Activated T-cell treated with anti-CD3 and anti-CD28 coated beads, Interleukin-2, amount 50 U/mL, for 72 hours (primary cell): Measurements from ENCODE around the gene DAPL1. TPM values are rescaled to one million over a fixed set of nuclear protein-coding genes. Genes with fewer than 3 reads are reported as not detected.
"Not testable (repeated sequence)": the region's sequence is repeated elsewhere in the genome, so short reads cannot be mapped to it uniquely, and the experiment has no call there.

Experiments used
- ATAC-seq, 2 donors: fragments of 150-1000 bp; cut with Tn5 transposase; replicated peaks in 1 of 2; 2 replicates each; pipeline ENCODE4 v1.10.0; 2021; ENCODE audit warnings: moderate library complexity in 2 of 2, mild to moderate bottlenecking in 1 of 2
- DNase-seq, 2 donors: peaks; one replicate each; pipeline ENCODE4 v3.0.0; 2021 to 2022; ENCODE audit warnings: mixed read lengths in 1 of 2
- H3K27ac Mint-ChIP-seq: one replicate; pipeline ENCODE4 v1.8.0; 2022; ENCODE audit warnings: mild to moderate bottlenecking, moderate library complexity, mixed read lengths
- H3K27me3 Mint-ChIP-seq: one replicate; pipeline ENCODE4 v1.8.0; 2022; ENCODE audit warnings: low read depth, mixed read lengths
- H3K36me3 Mint-ChIP-seq, 2 donors: one replicate each; pipeline ENCODE4 v1.8.0; 2022; ENCODE audit warnings: mixed read lengths in 2 of 2, mild to moderate bottlenecking in 1 of 2; ENCODE audit not compliant: insufficient read depth in 2 of 2
- H3K4me1 Mint-ChIP-seq: one replicate; pipeline ENCODE4 v1.8.0; 2022; ENCODE audit warnings: low read depth, mixed read lengths
- H3K4me3 Mint-ChIP-seq, 2 donors: one replicate each; pipeline ENCODE4 v1.8.0; 2022; ENCODE audit warnings: mild to moderate bottlenecking in 2 of 2, mixed read lengths in 2 of 2, moderate library complexity in 2 of 2
- H3K9me3 Mint-ChIP-seq, 2 donors: one replicate each; pipeline ENCODE4 v1.8.0; 2022; ENCODE audit warnings: mixed read lengths in 2 of 2
- total RNA-seq, 2 donors: library from RNA; stranded (reverse); gene quantifications; one replicate each; pipeline ENCODE4 v1.2.3, GENCODE V29; 2022

The DAPL1 gene
- total RNA-seq, 2 donors from 2014 or later: not detected

- DNase-seq: no peak
- no peaks in the 10 kb centered on the region for H3K36me3 Mint-ChIP-seq
- no peak overlapping the region for H3K4me3 Mint-ChIP-seq
- ATAC-seq: no peak
- no peaks in the 10 kb centered on the region for H3K9me3 Mint-ChIP-seq
- no peak overlapping the region for H3K27ac Mint-ChIP-seq
- no peaks in the 10 kb centered on the region for H3K4me1 Mint-ChIP-seq
- no peaks in the 10 kb centered on the region for H3K27me3 Mint-ChIP-seq
Measured at GRCh38 chr2:158845444-158845843, 50.3 kb downstream of the DAPL1 start.

GRCh38 chr2:158845859-158846258 lies 50.7 kb downstream of the DAPL1 start:
- ATAC-seq (no peak), DNase-seq (no peak)
- Mint-ChIP-seq H3K27me3 (no peaks in the 10 kb centered on the region), H3K27ac (no peak overlapping the region), H3K4me3 (no peak overlapping the region), H3K4me1 (no peaks in the 10 kb centered on the region), H3K36me3 (no peaks in the 10 kb centered on the region), H3K9me3 (no peaks in the 10 kb centered on the region)

GRCh38 chr2:158847526-158847925 lies 52.4 kb downstream of the DAPL1 start:
- not testable (repeated sequence) for H3K27ac Mint-ChIP-seq, H3K27me3 Mint-ChIP-seq, H3K4me3 Mint-ChIP-seq, ATAC-seq, DNase-seq, H3K36me3 Mint-ChIP-seq, H3K9me3 Mint-ChIP-seq, H3K4me1 Mint-ChIP-seq

GRCh38 chr2:158848031-158848970 lies 53.2 kb downstream of the DAPL1 start:
- H3K27me3 Mint-ChIP-seq, ATAC-seq, H3K9me3 Mint-ChIP-seq, H3K4me3 Mint-ChIP-seq, H3K36me3 Mint-ChIP-seq, H3K27ac Mint-ChIP-seq, DNase-seq, H3K4me1 Mint-ChIP-seq: not testable (repeated sequence)

- not testable (repeated sequence) for H3K4me1 Mint-ChIP-seq, DNase-seq
Measured at GRCh38 chr2:158860179-158860578, 65.1 kb downstream of the DAPL1 start.

GRCh38 chr2:158861626-158862025 lies 66.5 kb downstream of the DAPL1 start:
- H3K9me3 Mint-ChIP-seq, H3K4me3 Mint-ChIP-seq, ATAC-seq, H3K27ac Mint-ChIP-seq, H3K36me3 Mint-ChIP-seq, H3K27me3 Mint-ChIP-seq, H3K4me1 Mint-ChIP-seq, DNase-seq: not testable (repeated sequence)

More at GRCh38 chr2:158860179-158860578, 65.1 kb downstream of the DAPL1 start:
- H3K27ac Mint-ChIP-seq, H3K9me3 Mint-ChIP-seq, H3K27me3 Mint-ChIP-seq, ATAC-seq, H3K36me3 Mint-ChIP-seq, H3K4me3 Mint-ChIP-seq: not testable (repeated sequence)

GRCh38 chr2:158865469-158865868 lies 70.4 kb downstream of the DAPL1 start:
- not testable (repeated sequence) for ATAC-seq, H3K36me3 Mint-ChIP-seq, H3K27ac Mint-ChIP-seq, DNase-seq, H3K4me1 Mint-ChIP-seq, H3K27me3 Mint-ChIP-seq, H3K9me3 Mint-ChIP-seq, H3K4me3 Mint-ChIP-seq

Other genes starting within 250 kb of the DAPL1 start
- gene TANC1, start 173.3 kb downstream of the DAPL1 start, total RNA-seq: 1 to 10 TPM in 1 of 2 donors, under 1 TPM in 1; 0.35 to 1.6 TPM